Mucosa of stomach (tissue), 1 donor: ENCODE results near the gene KLHL29.

Experiments
- H3K27me3 ChIP-seq: one replicate; pipeline ENCODE4 v1.7.0; 2013; ENCODE audit warnings: mild to moderate bottlenecking, low read length; ENCODE audit not compliant: control insufficient read depth, insufficient read depth
- H3K36me3 ChIP-seq: one replicate; pipeline ENCODE4 v1.7.0; 2013; ENCODE audit warnings: low read length; ENCODE audit not compliant: control insufficient read depth, insufficient read depth
- H3K4me1 ChIP-seq: one replicate; pipeline ENCODE4 v1.7.0; 2013; ENCODE audit warnings: mild to moderate bottlenecking, low read length; ENCODE audit not compliant: control insufficient read depth, insufficient read depth
- H3K4me3 ChIP-seq: one replicate; pipeline ENCODE4 v1.7.0; 2013; ENCODE audit warnings: low read length
- H3K9ac ChIP-seq: one replicate; pipeline ENCODE4 v1.7.0; 2013; ENCODE audit warnings: mild to moderate bottlenecking, low read length, moderate library complexity
- H3K9me3 ChIP-seq: one replicate; pipeline ENCODE4 v1.7.0; 2013; ENCODE audit warnings: mild to moderate bottlenecking, low read length, moderate library complexity; ENCODE audit not compliant: control insufficient read depth
- donor health status: Pancreatic carcinoma.

KLHL29 gene

GRCh38 chr2:23522726-23523372 is 137.9 kb downstream of the KLHL29 start:
- Histone ChIP-seq H3K4me3 (no peak overlapping the region), H3K36me3 (no peaks in the 10 kb centered on the region), H3K9me3 (no peaks in the 10 kb centered on the region), H3K4me1 (no peaks in the 10 kb centered on the region), H3K27me3 (no peaks in the 10 kb centered on the region), H3K9ac (no peak overlapping the region)

- no peak overlapping the region for H3K4me3 ChIP-seq
- H3K27me3 ChIP-seq = no peaks in the 10 kb centered on the region
- H3K9me3 ChIP-seq = no peaks in the 10 kb centered on the region
- no peak overlapping the region for H3K9ac ChIP-seq
- no peaks in the 10 kb centered on the region for H3K36me3 ChIP-seq
- H3K4me1 ChIP-seq = no peaks in the 10 kb centered on the region
These were observed 138.6 kb downstream of the KLHL29 start for GRCh38 chr2:23523373-23524260.

- Histone ChIP-seq H3K36me3 (no peaks in the 10 kb centered on the region), H3K4me1 (no peaks in the 10 kb centered on the region), H3K4me3 (no peak overlapping the region), H3K9me3 (no peaks in the 10 kb centered on the region), H3K27me3 (no peaks in the 10 kb centered on the region), H3K9ac (no peak overlapping the region)
These were observed 139.3 kb downstream of the KLHL29 start for GRCh38 chr2:23524261-23524706.

- H3K27me3 ChIP-seq = no peaks in the 10 kb centered on the region
- no peaks in the 10 kb centered on the region for H3K36me3 ChIP-seq
- no peaks in the 10 kb centered on the region for H3K4me1 ChIP-seq
- no peaks in the 10 kb centered on the region for H3K9me3 ChIP-seq
- H3K4me3 ChIP-seq = no peak overlapping the region
- no peak overlapping the region for H3K9ac ChIP-seq
These were observed 140.3 kb downstream of the KLHL29 start for GRCh38 chr2:23525137-23525765.

- Histone ChIP-seq H3K9me3 (no peaks in the 10 kb centered on the region), H3K36me3 (no peaks in the 10 kb centered on the region), H3K4me3 (no peak overlapping the region), H3K27me3 (no peaks in the 10 kb centered on the region), H3K4me1 (no peaks in the 10 kb centered on the region), H3K9ac (no peak overlapping the region)
These were observed 141.1 kb downstream of the KLHL29 start for GRCh38 chr2:23526114-23526513.

- H3K27me3 ChIP-seq = no peaks in the 10 kb centered on the region
- no peaks in the 10 kb centered on the region for H3K4me1 ChIP-seq
- no peak overlapping the region for H3K9ac ChIP-seq
- H3K36me3 ChIP-seq = no peaks in the 10 kb centered on the region
- no peak overlapping the region for H3K4me3 ChIP-seq
- no peaks in the 10 kb centered on the region for H3K9me3 ChIP-seq
These were observed 142.1 kb downstream of the KLHL29 start for GRCh38 chr2:23526835-23527790.

GRCh38 chr2:23528171-23528570 is 143.2 kb downstream of the KLHL29 start:
- Histone ChIP-seq H3K4me3 (no peak overlapping the region), H3K9ac (no peak overlapping the region), H3K36me3 (no peaks in the 10 kb centered on the region), H3K9me3 (no peaks in the 10 kb centered on the region), H3K27me3 (no peaks in the 10 kb centered on the region), H3K4me1 (no peaks in the 10 kb centered on the region)

- H3K4me3 ChIP-seq = no peak overlapping the region
- no peaks in the 10 kb centered on the region for H3K4me1 ChIP-seq
These were observed 143.7 kb downstream of the KLHL29 start for GRCh38 chr2:23528690-23529089.

GRCh38 chr2:23529659-23530058 is 144.7 kb downstream of the KLHL29 start:
- H3K4me1 ChIP-seq = no peaks in the 10 kb centered on the region
- H3K27me3 ChIP-seq = no peaks in the 10 kb centered on the region
- H3K4me3 ChIP-seq = no peak overlapping the region
- no peaks in the 10 kb centered on the region for H3K9me3 ChIP-seq
- no peak overlapping the region for H3K9ac ChIP-seq
- H3K36me3 ChIP-seq = no peaks in the 10 kb centered on the region

More at GRCh38 chr2:23528690-23529089, 143.7 kb downstream of the KLHL29 start:
- Histone ChIP-seq H3K27me3 (no peaks in the 10 kb centered on the region), H3K9ac (no peak overlapping the region), H3K9me3 (no peaks in the 10 kb centered on the region), H3K36me3 (no peaks in the 10 kb centered on the region)

GRCh38 chr2:23530206-23530908 is 145.4 kb downstream of the KLHL29 start:
- no peaks in the 10 kb centered on the region for H3K36me3 ChIP-seq
- H3K4me3 ChIP-seq = no peak overlapping the region
- H3K4me1 ChIP-seq = no peaks in the 10 kb centered on the region
- H3K9me3 ChIP-seq = no peaks in the 10 kb centered on the region
- H3K9ac ChIP-seq = no peak overlapping the region
- H3K27me3 ChIP-seq = no peaks in the 10 kb centered on the region

- Histone ChIP-seq H3K36me3 (no peaks in the 10 kb centered on the region), H3K4me3 (no peak overlapping the region), H3K9me3 (no peaks in the 10 kb centered on the region), H3K9ac (no peak overlapping the region), H3K4me1 (no peaks in the 10 kb centered on the region), H3K27me3 (no peaks in the 10 kb centered on the region)
These were observed 145.9 kb downstream of the KLHL29 start for GRCh38 chr2:23530909-23531276.
